HFF-Myc (cell line): ENCODE measurements around the gene KIF26A.
"Not testable (repeated sequence)": the region's sequence is repeated elsewhere in the genome, so short reads cannot be mapped to it uniquely, and the experiment has no call there.

Experiments
- DNase-seq: peaks from one replicate; pipeline ENCODE4 v3.0.0-alpha.2; 2011; ENCODE audit warnings: low read depth; ENCODE audit errors: extremely low read depth
- H3K4me3 ChIP-seq: replicated peaks from 2 replicates; pipeline ENCODE4 v1.5.1; 2011; ENCODE audit warnings: low read depth, mild to moderate bottlenecking, control low read depth, low read length
- CTCF ChIP-seq: IDR thresholded peaks from 2 replicates; pipeline ENCODE4 v1.5.1; 2012; ENCODE audit warnings: mild to moderate bottlenecking, low read depth, low read length, control low read depth; ENCODE audit errors: missing control alignments

Gene KIF26A

GRCh38 chr14:104150136-104151025 is 12.0 kb downstream of the KIF26A start:
- DNase-seq: peak; percentile 88
- no peak overlapping the region for H3K4me3 ChIP-seq
- TF ChIP-seq CTCF: peak; percentile 53

GRCh38 chr14:104151026-104151381 is 12.6 kb downstream of the KIF26A start:
- no peak for DNase-seq
- H3K4me3 ChIP-seq: no peak overlapping the region
- TF ChIP-seq CTCF: no peak

- DNase-seq: no peak
- no peak overlapping the region for H3K4me3 ChIP-seq
- no peak for TF ChIP-seq CTCF
Observed at GRCh38 chr14:104151566-104152245, 13.3 kb downstream of the KIF26A start.

- no peak for DNase-seq
- TF ChIP-seq CTCF: no peak
- no peak overlapping the region for H3K4me3 ChIP-seq
Observed at GRCh38 chr14:104152246-104152575, 13.8 kb downstream of the KIF26A start.

GRCh38 chr14:104152686-104153393 is 14.5 kb downstream of the KIF26A start:
- no peak for DNase-seq
- no peak overlapping the region for H3K4me3 ChIP-seq
- TF ChIP-seq CTCF: no peak

- not testable (repeated sequence) for DNase-seq, H3K4me3 ChIP-seq
Observed at GRCh38 chr14:104153394-104153755, 15.0 kb downstream of the KIF26A start.

GRCh38 chr14:104154246-104154645 is 15.9 kb downstream of the KIF26A start:
- H3K4me3 ChIP-seq: no peak overlapping the region
- TF ChIP-seq CTCF: no peak
- no peak for DNase-seq
